GM12892 (cell line): ENCODE results near the gene SYNDIG1.

ENCODE experiments used
- DNase-seq: peaks from one replicate; pipeline ENCODE4 v3.0.0; 2011; ENCODE audit not compliant: insufficient read length
- FAIRE-seq: peaks from 2 replicates; lab custom pipeline; 2011; peaks lifted over from hg19 to GRCh38; lab: Jason Lieb, UNC
- POLR2A ChIP-seq: IDR thresholded peaks from 2 replicates; pipeline ENCODE4 v1.6.1; 2011; ENCODE audit warnings: low read depth, low read length, control low read depth
- POLR2AphosphoS5 ChIP-seq: IDR thresholded peaks from 2 replicates; pipeline ENCODE4 v1.6.1; 2011; ENCODE audit warnings: low read depth, low read length, control low read depth
- TAF1 ChIP-seq: IDR thresholded peaks from 2 replicates; pipeline ENCODE4 v1.6.1; 2011; ENCODE audit warnings: low read depth, mild to moderate bottlenecking, control low read depth, low read length, borderline replicate concordance

SYNDIG1 gene

DNA sequence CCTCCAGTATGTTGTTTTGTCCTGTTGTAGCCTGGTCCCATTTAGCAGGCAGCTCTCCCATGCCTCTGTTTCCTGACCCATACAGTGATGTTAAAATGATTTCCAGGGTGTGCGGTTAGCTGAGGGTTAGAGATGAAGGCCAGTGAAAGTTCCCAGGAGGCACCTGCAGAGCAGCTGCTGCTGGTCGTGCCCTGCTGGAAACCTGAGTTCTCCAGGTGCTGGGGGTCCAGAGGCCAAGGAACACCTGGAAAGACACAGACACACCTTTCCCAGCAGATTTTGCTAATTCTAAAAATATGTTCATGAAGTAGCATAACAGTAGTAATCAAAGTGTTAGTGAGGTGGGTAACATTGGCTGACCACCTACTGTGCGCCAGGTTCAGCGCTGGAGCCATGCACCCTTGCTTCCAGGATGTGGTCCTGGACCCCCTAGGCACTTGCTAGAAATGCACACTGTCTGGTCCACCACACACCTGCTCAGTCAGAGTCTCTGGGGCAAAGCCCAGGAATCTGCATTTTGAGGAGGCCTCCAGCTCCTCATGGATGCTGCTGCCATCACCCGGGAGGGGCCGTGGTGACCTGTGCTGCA, 118.7 kb downstream of the SYNDIG1 start:
- TF ChIP-seq POLR2A (no peak), POLR2AphosphoS5 (no peak), TAF1 (no peak)
- no peak for FAIRE-seq

DNA sequence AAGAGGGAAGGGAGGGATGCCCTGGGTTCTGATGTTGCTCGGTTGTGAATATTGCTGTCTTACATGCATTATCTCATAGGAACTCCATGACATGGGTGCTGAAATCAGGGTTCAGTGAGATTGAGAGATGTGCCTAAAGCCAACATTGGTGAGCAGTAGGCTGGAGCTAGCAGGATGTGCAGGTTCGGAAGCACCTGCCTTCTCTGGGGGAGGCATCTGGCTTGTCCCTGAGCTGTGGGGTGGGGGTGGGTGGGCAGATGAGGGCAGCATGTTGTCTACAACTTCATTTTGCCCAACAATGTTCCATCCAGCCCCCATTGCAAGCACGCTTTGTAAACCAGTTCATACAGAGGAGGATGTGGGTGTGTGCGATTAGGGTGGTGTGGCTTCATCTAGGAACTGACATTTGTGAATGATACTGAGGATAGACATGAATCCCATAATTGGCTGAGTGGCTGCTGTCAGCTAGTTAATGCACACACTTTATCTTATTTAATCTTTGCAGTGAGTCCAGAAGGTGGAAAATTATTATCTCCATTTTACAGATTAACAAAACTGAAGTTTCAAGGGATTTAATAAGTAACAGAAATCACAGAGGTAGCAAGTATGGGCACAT, 119.4 kb downstream of the SYNDIG1 start:
- no peak for DNase-seq
- no peak for FAIRE-seq
- TF ChIP-seq POLR2AphosphoS5 (no peak), POLR2A (no peak), TAF1 (no peak)

More for the DNA sequence above, 118.7 kb downstream of the SYNDIG1 start:
- no peak for DNase-seq

DNA sequence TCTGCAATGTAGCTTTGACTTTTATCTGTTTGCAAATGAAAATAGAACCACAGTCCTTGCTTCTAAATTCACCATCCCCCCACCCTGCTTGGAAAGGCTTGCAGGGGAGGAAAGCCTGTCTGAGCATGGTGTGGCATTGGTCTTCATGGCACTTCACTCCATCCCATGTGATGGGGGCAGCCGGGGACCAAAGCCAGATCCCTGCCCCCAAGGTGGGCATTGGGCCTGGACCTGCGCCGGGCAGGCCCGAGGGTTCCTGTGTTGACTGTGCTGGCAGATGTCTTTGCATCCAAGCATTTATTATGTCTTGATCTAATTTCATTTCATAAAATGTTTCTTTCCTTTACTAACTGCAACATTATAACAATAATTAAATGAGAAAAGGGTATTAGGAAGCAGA, 120.0 kb downstream of the SYNDIG1 start:
- DNase-seq (no peak), FAIRE-seq (no peak)
- TF ChIP-seq TAF1, result no peak
- TF ChIP-seq POLR2A, result no peak
- TF ChIP-seq POLR2AphosphoS5, result no peak

DNA sequence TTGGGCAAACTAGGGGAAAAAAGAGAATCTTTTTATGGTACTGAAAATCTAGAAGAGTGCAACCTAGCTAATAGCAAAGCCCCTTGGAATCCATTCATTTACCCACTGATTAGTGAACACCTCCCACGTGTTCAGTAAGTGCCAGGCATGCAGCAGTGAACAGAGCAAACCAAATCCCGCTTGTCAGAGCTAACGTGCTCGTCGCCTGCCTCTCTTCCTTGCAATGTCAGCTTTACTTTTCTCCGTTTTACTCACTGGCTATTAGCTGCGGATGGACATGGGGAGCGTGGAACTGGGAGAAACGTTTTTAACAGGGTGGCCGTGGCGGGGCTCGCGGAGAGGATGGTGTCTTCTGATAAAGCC, 120.4 kb downstream of the SYNDIG1 start:
- FAIRE-seq (no peak), DNase-seq (no peak)
- no peak for TF ChIP-seq TAF1
- no peak for TF ChIP-seq POLR2A
- TF ChIP-seq POLR2AphosphoS5, result no peak

DNA sequence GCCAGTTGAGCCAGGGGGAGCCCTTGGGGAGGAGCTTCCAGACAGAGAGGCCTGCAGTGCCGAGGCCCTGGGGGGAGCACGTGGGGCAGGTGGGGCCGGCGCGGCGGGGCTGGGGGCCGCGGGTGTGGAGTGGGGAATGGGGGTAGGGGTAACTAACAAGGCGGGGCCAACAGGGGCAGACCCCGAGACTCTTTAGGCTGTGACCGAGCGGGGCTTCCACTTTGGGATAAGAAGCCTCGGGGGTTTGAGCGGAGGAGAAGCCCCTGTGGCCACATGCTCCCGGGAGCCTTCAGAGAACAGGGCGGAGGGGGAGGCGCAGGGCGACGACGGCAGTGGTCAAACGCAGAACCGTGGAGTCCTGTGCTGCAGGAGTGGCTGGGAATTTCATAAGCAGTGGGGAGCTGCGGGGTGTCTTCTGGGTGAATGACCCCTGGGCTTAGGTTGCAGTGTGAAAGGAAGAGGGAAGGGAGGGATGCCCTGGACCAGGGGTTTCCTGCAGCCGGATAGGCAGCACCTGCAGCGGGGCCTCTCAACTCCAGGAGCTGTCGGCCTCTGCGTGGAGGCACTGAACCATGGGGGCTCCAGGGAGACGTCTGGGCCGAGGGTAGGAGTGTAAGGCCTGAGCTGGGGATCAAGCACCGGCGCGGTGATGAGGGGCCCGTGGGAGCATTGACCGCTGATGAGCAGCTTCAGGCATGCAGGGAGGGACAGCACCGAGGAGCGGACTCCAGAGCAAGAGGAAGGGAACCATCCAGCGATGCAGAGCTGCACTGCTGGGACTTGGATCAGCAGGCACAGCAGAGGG, 121.0 kb downstream of the SYNDIG1 start:
- DNase-seq (no peak), FAIRE-seq (no peak)
- TF ChIP-seq POLR2AphosphoS5 (no peak), POLR2A (no peak), TAF1 (no peak)

DNA sequence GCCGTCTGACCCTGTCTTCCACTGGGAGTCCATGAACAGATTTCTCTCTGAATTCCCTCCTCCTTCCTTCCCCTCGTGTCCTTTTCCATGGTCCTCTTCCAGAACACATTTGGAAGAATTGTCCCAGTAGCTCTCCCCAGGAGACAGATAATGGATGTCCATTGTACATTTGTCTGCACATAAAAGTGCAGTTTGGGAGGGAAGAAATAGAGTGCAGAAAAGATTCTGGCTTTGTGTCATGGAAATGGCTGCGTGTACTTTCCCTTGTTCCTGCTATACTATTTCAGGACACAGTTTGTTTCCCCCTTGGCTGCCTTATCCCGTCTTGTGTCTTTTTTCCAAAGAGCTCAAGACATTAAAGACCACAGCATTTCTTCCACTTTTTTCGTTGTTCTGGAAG, 127.6 kb downstream of the SYNDIG1 start:
- no peak for TF ChIP-seq POLR2A
- TF ChIP-seq POLR2AphosphoS5, result no peak
- TF ChIP-seq TAF1, result no peak
- FAIRE-seq, result no peak

DNA sequence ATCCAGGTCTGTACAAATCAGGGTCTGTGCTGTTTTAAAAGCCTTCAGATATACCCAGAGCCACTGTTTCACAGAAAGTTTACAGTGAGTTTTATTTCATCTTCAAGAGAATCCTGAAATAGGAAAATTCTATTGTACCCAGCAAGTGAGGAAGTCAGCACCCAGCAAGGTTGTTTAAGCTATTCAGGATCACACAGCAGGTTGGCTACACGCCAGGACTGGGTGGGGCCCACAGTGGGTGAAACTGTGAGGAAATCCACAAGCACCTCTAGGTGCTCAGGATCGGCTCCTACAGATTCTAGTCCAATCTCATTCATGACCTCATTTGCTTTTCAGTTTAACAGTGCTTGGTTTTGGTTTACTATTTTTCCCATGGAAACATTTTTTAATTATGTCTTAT, 128.9 kb downstream of the SYNDIG1 start:
- DNase-seq (no peak), FAIRE-seq (no peak)
- TF ChIP-seq POLR2A (no peak), TAF1 (no peak), POLR2AphosphoS5 (no peak)

More for the DNA sequence above, 127.6 kb downstream of the SYNDIG1 start:
- DNase-seq, result no peak

DNA sequence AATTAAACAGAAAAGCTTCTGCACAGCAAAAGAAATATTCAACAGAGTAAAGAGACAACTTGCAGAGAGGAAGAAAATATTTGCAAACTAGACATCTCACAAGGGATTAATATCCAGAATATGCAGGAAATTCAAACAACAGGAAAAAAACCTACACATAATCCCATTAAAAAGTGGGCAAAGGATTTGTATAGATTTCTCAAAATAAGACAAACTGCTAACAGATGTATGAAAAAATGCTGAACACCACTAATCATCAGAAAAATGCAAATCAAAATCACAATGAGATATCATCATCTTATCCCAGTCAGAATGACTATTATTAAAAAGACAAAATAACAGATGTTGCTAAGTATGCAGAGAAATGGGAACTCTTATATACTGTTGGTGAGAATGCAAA, 129.6 kb downstream of the SYNDIG1 start:
- no peak for FAIRE-seq
- DNase-seq, result no peak
- TF ChIP-seq TAF1 (no peak), POLR2AphosphoS5 (no peak), POLR2A (no peak)

DNA sequence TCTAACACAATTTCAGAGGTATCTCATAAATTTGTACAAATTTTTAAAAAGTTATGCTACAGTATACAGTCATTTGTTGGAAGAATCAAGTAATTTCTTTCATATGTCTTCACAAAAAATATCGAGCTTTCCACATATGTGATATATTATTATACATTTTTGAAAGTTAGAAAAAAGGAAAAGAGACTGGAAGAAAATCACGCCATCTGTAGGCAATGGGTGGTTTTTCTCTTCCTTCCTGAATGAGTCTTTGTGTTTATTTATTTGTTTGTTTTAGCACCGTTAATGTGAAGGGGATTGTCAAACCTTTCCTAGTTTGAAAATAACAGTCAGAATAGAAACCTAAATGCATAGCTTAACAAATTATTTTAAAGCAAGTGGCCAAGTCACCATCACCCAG, 130.6 kb downstream of the SYNDIG1 start:
- FAIRE-seq (no peak), DNase-seq (no peak)
- TF ChIP-seq POLR2AphosphoS5 (no peak), POLR2A (no peak), TAF1 (no peak)

DNA sequence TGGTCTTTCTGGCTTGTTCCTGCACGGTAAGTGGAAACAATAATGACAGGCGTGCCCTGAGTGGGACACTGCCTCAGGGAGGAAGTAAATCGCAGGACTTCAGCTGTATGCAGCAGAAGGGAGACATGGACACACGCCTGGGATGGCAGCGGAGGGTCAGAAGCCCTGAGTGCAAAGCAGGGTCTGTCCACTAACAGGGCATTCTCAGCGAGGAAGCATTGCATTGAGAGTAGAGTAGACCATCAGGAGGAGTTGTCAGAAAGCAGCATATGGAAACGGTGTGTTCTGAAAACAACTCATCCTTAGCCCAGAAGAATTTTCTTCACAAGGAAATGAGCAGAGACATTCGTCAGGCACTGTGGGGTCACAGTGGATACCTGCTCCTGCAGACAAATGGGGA, 134.0 kb downstream of the SYNDIG1 start:
- FAIRE-seq (no peak), DNase-seq (no peak)
- TF ChIP-seq TAF1 (no peak), POLR2A (no peak), POLR2AphosphoS5 (no peak)

DNA sequence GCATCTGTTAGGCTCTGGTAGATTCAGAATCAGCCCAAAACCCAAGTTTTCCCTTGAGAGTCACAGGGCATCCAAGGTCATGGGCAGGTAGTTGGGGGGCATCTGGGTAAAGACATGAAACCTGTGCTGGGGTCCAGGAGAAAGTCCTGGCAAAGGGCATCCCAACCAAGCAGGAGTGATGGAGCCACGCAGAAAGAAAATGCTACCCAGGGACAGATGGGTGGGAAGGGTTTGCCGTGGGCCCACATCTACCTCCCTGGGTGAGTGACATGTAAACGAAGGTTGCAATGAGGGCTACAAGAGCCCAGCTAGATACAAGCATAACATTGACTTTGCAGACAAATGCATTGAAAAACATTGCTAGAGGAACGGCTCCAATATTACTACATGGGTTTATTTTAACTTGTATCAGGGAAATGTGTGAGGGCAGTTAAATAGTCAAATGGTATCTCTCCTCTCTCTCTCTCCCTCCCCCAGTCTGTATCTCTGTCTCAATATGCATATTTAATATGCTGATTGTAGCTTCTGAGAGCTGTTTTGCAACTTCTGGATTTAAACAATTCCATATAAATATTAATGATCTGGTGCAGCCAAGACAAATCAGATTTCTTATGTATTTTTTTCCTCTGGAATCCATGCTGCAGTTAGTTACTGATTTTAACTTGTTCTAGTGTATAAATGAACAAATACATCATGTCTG, 135.7 kb downstream of the SYNDIG1 start:
- TF ChIP-seq TAF1, result no peak
- no peak for TF ChIP-seq POLR2AphosphoS5
- TF ChIP-seq POLR2A, result no peak
- FAIRE-seq (no peak), DNase-seq (no peak)
